ENCODE data around the gene PPP1R26. TPM values are rescaled to one million over a fixed set of nuclear protein-coding genes. Genes with fewer than 3 reads are reported as not detected.

The PPP1R26 gene
- total RNA-seq, 1 experiment from 2014 or later: 32.0 TPM

DNA sequence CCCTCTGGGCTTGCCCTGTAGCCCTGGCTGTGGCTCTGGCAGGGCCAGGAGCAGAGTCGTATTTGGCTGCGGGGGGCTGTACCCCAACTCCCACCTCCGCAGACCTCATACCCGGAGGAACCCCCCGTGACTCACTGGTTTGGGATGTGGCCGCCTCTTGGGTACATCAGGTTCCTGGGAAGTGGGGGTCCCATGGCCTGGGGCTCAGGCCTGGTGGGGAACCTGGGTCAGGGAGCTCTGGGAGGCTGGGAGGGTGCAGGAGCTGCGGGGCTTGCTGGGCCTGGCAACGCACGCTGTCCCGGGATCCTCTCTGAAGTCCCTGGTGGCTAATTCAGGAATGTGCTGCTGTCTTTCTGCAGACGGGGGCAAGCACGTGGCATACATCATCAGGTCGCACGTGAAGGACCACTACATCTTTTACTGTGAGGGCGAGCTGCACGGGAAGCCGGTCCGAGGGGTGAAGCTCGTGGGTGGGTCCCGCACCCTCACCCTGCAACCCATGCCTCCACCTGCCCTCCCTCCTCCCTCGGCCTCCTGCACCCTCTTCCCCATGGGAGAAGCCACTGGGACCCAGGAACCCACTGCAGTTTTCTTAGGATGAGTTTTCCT is 44.0 kb downstream of the PPP1R26 start (continued):
- no peak for TF ChIP-seq ZBTB33 (IDR thresholded peaks at IDR 0.05; ENCODE audit: extremely low read depth, insufficient replicate concordance, low read length)
- TF ChIP-seq ATF3 (IDR thresholded peaks at IDR 0.05): no peak

DNA sequence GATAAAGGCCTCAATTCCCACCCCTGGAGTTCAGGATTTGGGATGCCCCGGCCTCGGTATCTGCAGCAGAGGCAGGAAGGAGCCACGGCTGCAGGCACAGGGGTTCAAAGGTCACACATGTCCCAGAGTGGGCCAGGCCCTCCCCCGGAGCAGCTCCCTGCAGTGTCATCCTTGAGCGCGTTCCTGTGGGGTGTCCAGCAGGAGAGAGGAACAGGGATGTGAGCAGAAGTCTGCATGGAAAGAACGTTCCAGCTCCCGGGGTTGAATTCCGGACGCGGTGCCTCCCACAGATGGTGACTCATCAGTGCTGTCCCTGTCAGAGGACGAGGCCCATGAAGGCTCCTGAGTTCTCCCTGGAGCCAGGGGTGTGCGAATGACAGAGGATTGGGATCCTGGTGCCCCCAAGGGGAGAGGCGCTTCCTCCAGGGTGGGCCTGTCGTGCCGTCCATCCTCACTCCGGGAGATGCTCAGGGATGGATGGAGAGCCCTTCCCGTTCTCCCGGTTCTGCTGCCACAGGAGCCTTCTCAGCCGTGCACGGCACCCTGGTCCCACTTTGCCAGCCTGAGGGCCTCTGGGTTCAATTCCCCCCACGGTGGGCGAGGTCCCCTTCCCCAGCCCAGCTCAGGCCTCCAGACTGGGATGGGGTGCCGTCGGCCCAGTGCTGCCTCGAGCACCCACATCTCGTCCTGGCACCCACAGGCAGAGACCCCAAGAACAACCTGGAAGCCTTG is 44.7 kb downstream of the PPP1R26 start:
- H3K27ac ChIP-seq (ENCODE audit: low read depth, low read length): no peak overlapping the region
- DNase-seq (ENCODE audit: low read depth, low spot score) (no peak), ATAC-seq (no peak)
- H3K4me2 ChIP-seq (ENCODE audit: low read length): no peak overlapping the region
- H2AFZ ChIP-seq (ENCODE audit: low read depth, low read length, poor library complexity, severe bottlenecking): no peak overlapping the region
- no peaks in the 10 kb centered on the region for H3K79me2 ChIP-seq (ENCODE audit: insufficient read depth, low read length)
- no peaks in the 10 kb centered on the region for H4K20me1 ChIP-seq (ENCODE audit: insufficient read depth)
- intact Hi-C loops (cut with micrococcal nuclease): no loop called here
- RAD21 ChIA-PET (ENCODE audit: low non-redundant PET in 1 of 2, low total read pairs in 2 of 2, uncharacterized antibody in 2 of 2, unreplicated experiment in 2 of 2): no interaction called here
- H3K9me2 ChIP-seq (ENCODE audit: insufficient read depth): no peaks in the 10 kb centered on the region
- POLR2A ChIA-PET: no interaction called here
- H3K9ac ChIP-seq (ENCODE audit: low read length): no peak overlapping the region
- peaks cover 0 to 9% of the 10 kb centered on the region in 2 experiments; a peak in 3 of 4 replicates for H3K4me1 ChIP-seq (ENCODE audit: control insufficient read depth in 1 of 2, insufficient read depth in 2 of 2, low read length in 2 of 2)
- no peaks in the 10 kb centered on the region for H3K36me3 ChIP-seq (ENCODE audit: control insufficient read depth in 1 of 2, insufficient read depth in 2 of 2, low read length in 2 of 2)
- CTCF ChIA-PET: no interaction called here
- H3K27me3 ChIP-seq (ENCODE audit: insufficient read depth, low read length): no peaks in the 10 kb centered on the region
- no peaks in the 10 kb centered on the region for H3K9me3 ChIP-seq (ENCODE audit: control insufficient read depth in 1 of 2, insufficient read depth in 1 of 2, low read depth in 1 of 2, low read length in 2 of 2)
- TF ChIP-seq ZFX (IDR thresholded peaks at IDR 0.05) (no peak), FOSL1 (IDR thresholded peaks at IDR 0.05; ENCODE audit: low read depth) (no peak)
- no TSS peak for BruUV-seq (replicated peaks)
- H3K4me3 ChIP-seq (replicated peaks in 1 of 2; ENCODE audit: low read depth in 1 of 2, low read length in 2 of 2): no peak overlapping the region

All from HCT116 (cell line).